DMS79 (cell line): ENCODE data around the gene PLPPR1.
"Not testable (repeated sequence)": the region's sequence is repeated elsewhere in the genome, so short reads cannot be mapped to it uniquely, and the experiment has no call there.

Source experiments
- DNase-seq: peaks from one replicate; lab custom pipeline; 2025; lab: John Stamatoyannopoulos, UW

The PLPPR1 gene

GRCh38 chr9:101291043-101291442 lies 262.5 kb downstream of the PLPPR1 start:
- not testable (repeated sequence) for DNase-seq

GRCh38 chr9:101299901-101300300 lies 271.4 kb downstream of the PLPPR1 start:
- no peak for DNase-seq

- DNase-seq, result no peak
These were observed 278.5 kb downstream of the PLPPR1 start for GRCh38 chr9:101307051-101307450.

GRCh38 chr9:101307524-101308213 lies 279.1 kb downstream of the PLPPR1 start:
- DNase-seq, result no peak

GRCh38 chr9:101309139-101309538 lies 280.6 kb downstream of the PLPPR1 start:
- DNase-seq, result no peak

GRCh38 chr9:101311191-101311590 lies 282.7 kb downstream of the PLPPR1 start:
- no peak for DNase-seq

- DNase-seq, result no peak
These were observed 283.4 kb downstream of the PLPPR1 start for GRCh38 chr9:101311758-101312420.

- no peak for DNase-seq
These were observed 284.1 kb downstream of the PLPPR1 start for GRCh38 chr9:101312661-101313060.

- DNase-seq, result no peak
These were observed 286.6 kb downstream of the PLPPR1 start for GRCh38 chr9:101315112-101315450.

GRCh38 chr9:101317735-101318134 lies 289.2 kb downstream of the PLPPR1 start:
- DNase-seq, result no peak

- no peak for DNase-seq
These were observed 294.6 kb downstream of the PLPPR1 start for GRCh38 chr9:101323129-101323528.

GRCh38 chr9:101324245-101324804 lies 295.8 kb downstream of the PLPPR1 start:
- DNase-seq, result no peak

- DNase-seq, result no peak
These were observed 296.5 kb downstream of the PLPPR1 start for GRCh38 chr9:101325053-101325452.

- no peak for DNase-seq
These were observed 297.5 kb downstream of the PLPPR1 start for GRCh38 chr9:101326035-101326434.

GRCh38 chr9:101326501-101326900 lies 298.0 kb downstream of the PLPPR1 start:
- no peak for DNase-seq

GRCh38 chr9:101327422-101327909 lies 298.9 kb downstream of the PLPPR1 start:
- DNase-seq, result not testable (repeated sequence)

GRCh38 chr9:101332362-101332761 lies 303.8 kb downstream of the PLPPR1 start:
- no peak for DNase-seq

- DNase-seq, result no peak
These were observed 305.0 kb downstream of the PLPPR1 start for GRCh38 chr9:101333490-101333889.

- no peak for DNase-seq
These were observed 305.6 kb downstream of the PLPPR1 start for GRCh38 chr9:101333926-101334702.

GRCh38 chr9:101336091-101336490 lies 307.6 kb downstream of the PLPPR1 start:
- DNase-seq, result no peak

- DNase-seq, result no peak
These were observed 308.7 kb downstream of the PLPPR1 start for GRCh38 chr9:101337237-101337636.

- no peak for DNase-seq
These were observed 313.4 kb downstream of the PLPPR1 start for GRCh38 chr9:101341958-101342357.

GRCh38 chr9:101342595-101342994 lies 314.1 kb downstream of the PLPPR1 start:
- DNase-seq, result no peak
